ENCODE results near the gene CGB8.
"Not testable (repeated sequence)": the region's sequence is repeated elsewhere in the genome, so short reads cannot be mapped to it uniquely, and the experiment has no call there.

Gene CGB8

GRCh38 chr19:49049011-49049410, at the start of gene CGB8:
Gene CGB8 (minus strand): TSS chr19:49049111. CDS start chr19:49048739, 372 bp downstream.
- not testable (repeated sequence) for DNase-seq (ENCODE audit: low spot score)

GRCh38 chr19:49097453-49098288, 48.8 kb upstream of the CGB8 start:
- peak; percentile 79 for DNase-seq (ENCODE audit: low spot score)

- no peak for DNase-seq (ENCODE audit: low spot score)
These were observed 45.9 kb upstream of the CGB8 start for GRCh38 chr19:49094505-49095482.

GRCh38 chr19:49092686-49093085, 43.8 kb upstream of the CGB8 start:
- DNase-seq (ENCODE audit: low spot score): no peak

GRCh38 chr19:49091391-49092038, 42.6 kb upstream of the CGB8 start:
- DNase-seq (ENCODE audit: low spot score): no peak

- no peak for DNase-seq (ENCODE audit: low spot score)
These were observed 37.4 kb upstream of the CGB8 start for GRCh38 chr19:49086296-49086695.

- no peak for DNase-seq (ENCODE audit: low spot score)
These were observed 36.9 kb upstream of the CGB8 start for GRCh38 chr19:49085868-49086232.

GRCh38 chr19:49085020-49085867, 36.3 kb upstream of the CGB8 start, which contains the start of gene SNRNP70:
Gene SNRNP70 (plus strand): TSS chr19:49085451. CDS start chr19:49086415, 964 bp downstream.
- peak; percentile 99 for DNase-seq (ENCODE audit: low spot score)

- no peak for DNase-seq (ENCODE audit: low spot score)
These were observed 35.5 kb upstream of the CGB8 start for GRCh38 chr19:49084206-49085019.

GRCh38 chr19:49081273-49081672, 32.4 kb upstream of the CGB8 start:
- DNase-seq (ENCODE audit: low spot score): no peak

- DNase-seq (ENCODE audit: low spot score): no peak
These were observed 31.5 kb upstream of the CGB8 start for GRCh38 chr19:49080392-49080791.

- DNase-seq (ENCODE audit: low spot score): not testable (repeated sequence)
These were observed 26.0 kb upstream of the CGB8 start for GRCh38 chr19:49074869-49075268.

GRCh38 chr19:49073514-49074378, 24.8 kb upstream of the CGB8 start:
- peak; percentile 81 for DNase-seq (ENCODE audit: low spot score)

GRCh38 chr19:49071860-49072547, 23.1 kb upstream of the CGB8 start:
- no peak for DNase-seq (ENCODE audit: low spot score)

GRCh38 chr19:49070416-49070815, 21.5 kb upstream of the CGB8 start:
- no peak for DNase-seq (ENCODE audit: low spot score)

GRCh38 chr19:49069026-49069425, 20.1 kb upstream of the CGB8 start:
- no peak for DNase-seq (ENCODE audit: low spot score)

- DNase-seq (ENCODE audit: low spot score): no peak
These were observed 18.6 kb upstream of the CGB8 start for GRCh38 chr19:49067554-49067953.

GRCh38 chr19:49065905-49066512, 17.1 kb upstream of the CGB8 start:
- DNase-seq (ENCODE audit: low spot score): no peak
